ENCODE data around the gene BTG3. TPM values are rescaled to one million over a fixed set of nuclear protein-coding genes. Genes with fewer than 3 reads are reported as not detected.
A peak's percentile ranks its signal among the peaks of the same experiment; 100 is the strongest.

Gene BTG3
- total and polyA plus RNA-seq, 9 of the 15 experiments (the other 6 are each of a cell fraction or from before 2014, with no cell fraction given), result 11.7 to 43.0 (median 29.7) TPM

DNA sequence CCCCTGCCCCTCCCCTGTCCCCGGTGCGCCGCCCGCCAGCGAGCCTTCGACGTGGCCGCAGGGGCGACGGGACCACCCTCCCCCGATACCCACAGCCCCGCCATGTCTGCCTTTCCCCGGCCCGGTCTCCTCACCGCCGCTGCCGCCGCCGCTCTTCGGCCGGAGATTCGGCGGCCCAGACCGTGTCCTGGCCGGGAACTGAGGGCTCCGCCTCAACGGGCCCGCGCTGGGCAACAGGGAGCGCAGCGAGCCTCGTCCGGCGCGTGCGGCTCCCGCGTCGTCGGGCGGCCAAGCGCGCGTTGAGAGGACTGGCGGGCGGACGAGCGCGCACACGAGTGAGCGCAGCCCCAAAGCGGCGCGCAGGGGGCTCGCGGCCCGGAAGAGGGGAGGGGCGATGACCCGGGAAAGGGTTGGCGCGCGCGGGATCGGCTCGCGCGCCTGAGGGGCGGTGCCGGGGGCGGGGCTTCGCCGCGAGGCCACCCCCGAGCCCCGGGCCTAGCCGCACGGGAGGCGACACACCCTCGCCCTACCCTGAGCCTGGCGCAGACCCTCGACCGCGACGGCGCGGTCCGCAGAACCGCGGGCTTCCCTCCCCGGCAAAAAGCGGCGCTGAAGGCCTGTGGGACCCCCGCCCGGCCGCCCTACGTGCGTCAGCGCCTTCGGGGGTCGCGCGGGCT is at the start of gene BTG3 (continued):
- TF ChIP-seq, protein P1, sequence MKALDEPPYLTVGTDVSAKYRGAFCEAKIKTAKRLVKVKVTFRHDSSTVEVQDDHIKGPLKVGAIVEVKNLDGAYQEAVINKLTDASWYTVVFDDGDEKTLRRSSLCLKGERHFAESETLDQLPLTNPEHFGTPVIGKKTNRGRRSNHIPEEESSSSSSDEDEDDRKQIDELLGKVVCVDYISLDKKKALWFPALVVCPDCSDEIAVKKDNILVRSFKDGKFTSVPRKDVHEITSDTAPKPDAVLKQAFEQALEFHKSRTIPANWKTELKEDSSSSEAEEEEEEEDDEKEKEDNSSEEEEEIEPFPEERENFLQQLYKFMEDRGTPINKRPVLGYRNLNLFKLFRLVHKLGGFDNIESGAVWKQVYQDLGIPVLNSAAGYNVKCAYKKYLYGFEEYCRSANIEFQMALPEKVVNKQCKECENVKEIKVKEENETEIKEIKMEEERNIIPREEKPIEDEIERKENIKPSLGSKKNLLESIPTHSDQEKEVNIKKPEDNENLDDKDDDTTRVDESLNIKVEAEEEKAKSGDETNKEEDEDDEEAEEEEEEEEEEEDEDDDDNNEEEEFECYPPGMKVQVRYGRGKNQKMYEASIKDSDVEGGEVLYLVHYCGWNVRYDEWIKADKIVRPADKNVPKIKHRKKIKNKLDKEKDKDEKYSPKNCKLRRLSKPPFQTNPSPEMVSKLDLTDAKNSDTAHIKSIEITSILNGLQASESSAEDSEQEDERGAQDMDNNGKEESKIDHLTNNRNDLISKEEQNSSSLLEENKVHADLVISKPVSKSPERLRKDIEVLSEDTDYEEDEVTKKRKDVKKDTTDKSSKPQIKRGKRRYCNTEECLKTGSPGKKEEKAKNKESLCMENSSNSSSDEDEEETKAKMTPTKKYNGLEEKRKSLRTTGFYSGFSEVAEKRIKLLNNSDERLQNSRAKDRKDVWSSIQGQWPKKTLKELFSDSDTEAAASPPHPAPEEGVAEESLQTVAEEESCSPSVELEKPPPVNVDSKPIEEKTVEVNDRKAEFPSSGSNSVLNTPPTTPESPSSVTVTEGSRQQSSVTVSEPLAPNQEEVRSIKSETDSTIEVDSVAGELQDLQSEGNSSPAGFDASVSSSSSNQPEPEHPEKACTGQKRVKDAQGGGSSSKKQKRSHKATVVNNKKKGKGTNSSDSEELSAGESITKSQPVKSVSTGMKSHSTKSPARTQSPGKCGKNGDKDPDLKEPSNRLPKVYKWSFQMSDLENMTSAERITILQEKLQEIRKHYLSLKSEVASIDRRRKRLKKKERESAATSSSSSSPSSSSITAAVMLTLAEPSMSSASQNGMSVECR (CRISPR knock-in tag; IDR thresholded peaks at IDR 0.05), result peak; percentile 76; the same call in 1 of the 2 replicates
- TF ChIP-seq HMGN3 (IDR thresholded peaks at IDR 0.05; ENCODE audit: borderline replicate concordance, extremely low read depth, insufficient read length, low read depth, low read length), result peak; percentile 84
- TF ChIP-seq HMG20A (CRISPR knock-in tag; conservative IDR thresholded peaks at IDR 0.05), result no peak
- TF ChIP-seq BCOR (IDR thresholded peaks at IDR 0.05), result no peak
- no peak for TF ChIP-seq WHSC1 (IDR thresholded peaks at IDR 0.05; ENCODE audit: low read length)
- no peak for TF ChIP-seq ZKSCAN8 (CRISPR knock-in tag; IDR thresholded peaks at IDR 0.05)
- TF ChIP-seq L3MBTL2 (IDR thresholded peaks at IDR 0.05), result peak; percentile 91
- TF ChIP-seq STAG1 (CRISPR knock-in tag; IDR thresholded peaks at IDR 0.05; ENCODE audit: borderline replicate concordance), result no peak
- TF ChIP-seq PHB (CRISPR knock-in tag; IDR thresholded peaks at IDR 0.05), result no peak
- TF ChIP-seq, protein P2, sequence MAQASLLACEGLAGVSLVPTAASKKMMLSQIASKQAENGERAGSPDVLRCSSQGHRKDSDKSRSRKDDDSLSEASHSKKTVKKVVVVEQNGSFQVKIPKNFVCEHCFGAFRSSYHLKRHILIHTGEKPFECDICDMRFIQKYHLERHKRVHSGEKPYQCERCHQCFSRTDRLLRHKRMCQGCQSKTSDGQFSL (CRISPR knock-in tag; IDR thresholded peaks at IDR 0.05), result no peak
- TF ChIP-seq, protein P2 (tag; IDR thresholded peaks at IDR 0.05), result no peak
- TF ChIP-seq HCFC1 (IDR thresholded peaks at IDR 0.05; ENCODE audit: low read depth, low read length), result no peak
- TF ChIP-seq SAP30 (IDR thresholded peaks at IDR 0.05; ENCODE audit: borderline replicate concordance, insufficient read depth, low read depth, low read length, poor library complexity, severe bottlenecking), result no peak
- TF ChIP-seq SRSF3 (IDR thresholded peaks at IDR 0.05; ENCODE audit: insufficient read depth, low read length), result no peak
- TF ChIP-seq, protein P3, sequence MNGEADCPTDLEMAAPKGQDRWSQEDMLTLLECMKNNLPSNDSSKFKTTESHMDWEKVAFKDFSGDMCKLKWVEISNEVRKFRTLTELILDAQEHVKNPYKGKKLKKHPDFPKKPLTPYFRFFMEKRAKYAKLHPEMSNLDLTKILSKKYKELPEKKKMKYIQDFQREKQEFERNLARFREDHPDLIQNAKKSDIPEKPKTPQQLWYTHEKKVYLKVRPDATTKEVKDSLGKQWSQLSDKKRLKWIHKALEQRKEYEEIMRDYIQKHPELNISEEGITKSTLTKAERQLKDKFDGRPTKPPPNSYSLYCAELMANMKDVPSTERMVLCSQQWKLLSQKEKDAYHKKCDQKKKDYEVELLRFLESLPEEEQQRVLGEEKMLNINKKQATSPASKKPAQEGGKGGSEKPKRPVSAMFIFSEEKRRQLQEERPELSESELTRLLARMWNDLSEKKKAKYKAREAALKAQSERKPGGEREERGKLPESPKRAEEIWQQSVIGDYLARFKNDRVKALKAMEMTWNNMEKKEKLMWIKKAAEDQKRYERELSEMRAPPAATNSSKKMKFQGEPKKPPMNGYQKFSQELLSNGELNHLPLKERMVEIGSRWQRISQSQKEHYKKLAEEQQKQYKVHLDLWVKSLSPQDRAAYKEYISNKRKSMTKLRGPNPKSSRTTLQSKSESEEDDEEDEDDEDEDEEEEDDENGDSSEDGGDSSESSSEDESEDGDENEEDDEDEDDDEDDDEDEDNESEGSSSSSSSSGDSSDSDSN (IDR thresholded peaks at IDR 0.05; ENCODE audit: borderline replicate concordance in 1 of 2, low read depth in 2 of 2, low read length in 2 of 2), result 0 out of 4 replicates have a peak, but pooled peaks have one; percentile 26 to 47
- TF ChIP-seq KLF16 (IDR thresholded peaks at IDR 0.05), result no peak
- TF ChIP-seq TEAD2 (tag; IDR thresholded peaks at IDR 0.05), result no peak
- no peak for TF ChIP-seq CHCHD3 (CRISPR knock-in tag; IDR thresholded peaks at IDR 0.05)
- TF ChIP-seq, protein P4, sequence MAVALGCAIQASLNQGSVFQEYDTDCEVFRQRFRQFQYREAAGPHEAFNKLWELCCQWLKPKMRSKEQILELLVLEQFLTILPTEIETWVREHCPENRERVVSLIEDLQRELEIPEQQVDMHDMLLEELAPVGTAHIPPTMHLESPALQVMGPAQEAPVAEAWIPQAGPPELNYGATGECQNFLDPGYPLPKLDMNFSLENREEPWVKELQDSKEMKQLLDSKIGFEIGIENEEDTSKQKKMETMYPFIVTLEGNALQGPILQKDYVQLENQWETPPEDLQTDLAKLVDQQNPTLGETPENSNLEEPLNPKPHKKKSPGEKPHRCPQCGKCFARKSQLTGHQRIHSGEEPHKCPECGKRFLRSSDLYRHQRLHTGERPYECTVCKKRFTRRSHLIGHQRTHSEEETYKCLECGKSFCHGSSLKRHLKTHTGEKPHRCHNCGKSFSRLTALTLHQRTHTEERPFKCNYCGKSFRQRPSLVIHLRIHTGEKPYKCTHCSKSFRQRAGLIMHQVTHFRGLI (CRISPR knock-in tag; IDR thresholded peaks at IDR 0.05), result no peak
- TF ChIP-seq RHOXF2B (CRISPR knock-in tag; conservative IDR thresholded peaks at IDR 0.05), result no peak

Measured in K562 (cell line).